GM21619 (cell line): Measurements from ENCODE around the gene PELI3.

Experiments used
- ATAC-seq: cut with Tn5 transposase; IDR thresholded peaks from one replicate; pipeline ENCODE4 v1.9.1; 2021; ENCODE audit not compliant: unreplicated experiment

PELI3 gene

DNA sequence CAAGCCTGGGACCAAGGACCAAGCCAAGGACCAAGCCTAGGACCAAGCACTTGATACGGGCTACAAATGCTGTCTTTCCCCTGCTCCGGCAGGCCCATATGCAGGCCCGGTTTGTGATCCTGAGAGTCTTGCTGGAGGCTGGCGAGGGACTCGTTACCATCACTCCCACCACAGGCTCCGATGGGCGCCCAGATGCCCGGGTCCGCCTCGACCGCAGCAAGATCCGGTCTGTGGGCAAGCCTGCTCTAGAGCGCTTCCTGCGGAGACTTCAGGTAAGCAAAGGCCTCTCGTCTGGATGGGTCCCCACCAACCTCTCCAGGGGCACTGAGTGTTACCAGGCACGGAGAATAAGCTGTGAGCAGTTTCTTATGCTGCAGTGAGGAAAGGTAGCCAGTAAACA is 30.5 kb downstream of the PELI3 start:
- ATAC-seq: no peak

DNA sequence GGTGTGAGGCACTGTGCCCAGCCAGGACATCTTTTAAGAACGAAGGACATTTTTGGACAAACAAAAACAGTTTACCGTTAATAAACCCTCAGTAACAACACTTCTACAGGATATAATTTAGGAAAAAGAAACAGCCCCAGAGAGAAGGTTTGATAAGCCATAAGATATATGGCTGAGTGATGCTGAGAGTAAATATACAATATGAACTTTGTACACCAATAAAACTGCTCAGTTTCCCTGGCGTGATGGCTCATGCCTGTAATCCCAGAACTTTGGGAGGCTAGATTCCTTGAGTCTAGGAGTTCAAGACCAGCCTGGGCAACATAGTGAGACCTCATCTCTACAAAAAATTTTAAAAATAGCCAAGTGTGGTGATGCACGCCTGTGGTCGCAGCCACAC is 31.8 kb downstream of the PELI3 start:
- ATAC-seq: no peak

GRCh38 chr11:66505276-66505816 is 38.6 kb downstream of the PELI3 start:
- ATAC-seq: no peak

DNA sequence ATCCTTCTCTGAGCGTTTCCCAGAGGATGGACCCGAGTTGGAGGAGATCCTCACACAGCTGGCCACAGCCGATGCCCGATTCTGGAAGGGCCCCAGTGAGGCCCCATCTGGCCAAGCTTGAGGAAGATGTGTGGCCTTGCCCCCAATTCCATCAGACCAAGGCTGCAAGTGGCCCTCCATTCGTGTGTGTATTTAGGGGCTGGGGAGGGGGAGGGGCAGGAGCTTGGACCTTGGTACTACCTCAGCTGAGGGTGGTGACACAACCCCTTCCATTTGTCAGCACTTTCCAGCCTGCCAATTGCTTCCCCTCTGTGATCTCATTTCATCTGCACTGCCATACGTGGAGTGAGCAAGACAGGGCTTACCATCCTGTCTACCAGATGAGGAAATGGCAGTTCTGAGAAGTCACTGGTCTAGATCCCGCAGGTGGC is 42.4 kb downstream of the PELI3 start:
- ATAC-seq: no peak

DNA sequence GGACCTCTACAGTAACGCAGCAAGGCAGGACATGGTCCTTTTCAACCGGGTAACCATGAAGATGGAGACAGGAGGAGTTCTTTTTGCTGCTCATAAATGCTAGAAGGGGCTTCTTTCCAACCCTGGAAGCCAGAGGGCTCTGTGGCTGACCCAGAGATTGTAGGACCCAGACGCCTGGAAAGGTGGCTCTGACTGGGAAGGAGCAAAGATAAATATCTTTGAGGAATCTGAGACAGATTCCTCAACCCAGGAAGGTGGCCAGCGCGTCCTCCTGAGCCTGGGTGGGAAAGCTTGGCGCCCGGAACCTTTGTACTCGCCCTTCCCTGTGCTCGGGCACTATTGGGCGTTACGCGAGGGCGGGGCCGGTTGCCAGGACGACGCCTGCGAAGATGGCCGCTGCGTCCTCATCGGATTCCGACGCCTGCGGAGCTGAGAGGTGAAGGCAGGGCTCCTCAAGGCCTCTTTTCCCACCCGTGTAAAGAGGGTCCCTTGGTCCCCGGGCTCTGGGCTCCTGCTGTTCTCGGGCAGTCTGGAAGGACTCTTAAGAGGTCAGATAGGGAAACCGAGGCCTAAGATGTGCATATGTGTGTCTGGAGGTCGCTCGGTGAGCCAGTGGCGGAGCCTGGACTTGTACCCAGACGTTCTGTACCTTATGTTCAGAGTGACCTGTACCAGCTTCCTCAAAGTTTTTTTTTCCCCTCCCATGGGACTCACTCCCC is 43.7 kb downstream of the PELI3 start, which contains the start of gene BBS1:
TSS of gene BBS1 (plus strand) at position 365 of the 719 bp plus-strand sequence. CDS start at position 390, 25 bp downstream.
- peak; percentile 87 for ATAC-seq

DNA sequence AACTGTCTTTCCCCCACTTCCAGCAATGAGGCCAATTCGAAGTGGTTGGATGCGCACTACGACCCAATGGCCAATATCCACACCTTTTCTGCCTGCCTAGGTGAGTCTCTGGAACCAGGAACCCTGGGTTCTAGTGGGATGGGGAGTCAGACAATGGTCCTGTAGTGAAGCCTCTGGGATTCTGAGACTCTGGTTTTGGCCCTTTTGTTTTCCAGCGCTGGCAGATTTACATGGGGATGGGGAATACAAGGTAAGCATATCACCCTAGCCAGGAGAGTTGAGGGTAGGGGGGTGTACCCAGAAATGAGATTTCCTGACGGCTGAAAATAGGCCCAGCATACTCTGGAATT is 44.3 kb downstream of the PELI3 start:
- ATAC-seq: no peak

GRCh38 chr11:66523611-66524010 is 56.9 kb downstream of the PELI3 start:
- no peak for ATAC-seq

DNA sequence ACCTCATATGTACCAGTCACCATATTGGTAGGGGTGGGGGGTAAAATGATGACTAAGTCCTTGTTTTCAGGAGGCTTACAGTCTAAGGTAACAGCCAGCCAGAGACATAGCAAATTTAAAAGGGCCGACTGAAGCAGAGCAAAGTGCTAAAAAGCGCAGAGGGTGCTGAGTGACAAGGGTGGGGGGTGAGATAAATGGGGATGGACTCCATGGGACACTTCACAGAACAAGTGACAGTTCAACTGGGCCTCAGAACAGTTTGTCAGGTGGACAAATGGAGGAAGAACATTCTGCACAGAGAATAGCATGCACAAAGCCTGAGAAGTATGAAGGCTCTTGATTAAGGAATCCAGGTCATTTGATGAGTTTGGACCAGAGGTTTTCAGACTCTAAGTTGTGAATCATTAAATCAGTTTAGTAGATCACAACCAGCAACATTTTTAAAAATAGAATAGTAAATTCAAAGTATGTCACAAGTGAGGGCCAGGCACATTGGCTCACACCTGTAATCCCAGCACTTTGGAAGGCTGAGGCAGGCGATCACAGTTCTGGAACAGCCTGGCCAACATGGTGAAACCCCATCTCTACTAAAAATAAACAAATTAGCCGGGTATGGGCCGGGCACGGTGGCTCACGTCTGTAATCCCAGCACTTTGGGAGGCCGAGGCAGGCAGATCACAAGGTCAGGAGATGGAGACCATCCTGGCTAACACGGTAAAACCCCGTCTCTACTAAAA is 57.8 kb downstream of the PELI3 start:
- no peak for ATAC-seq
